Stimulated activated CD4-positive, alpha-beta T cell treated with anti-CD3 and anti-CD28 coated beads, Interleukin-15, amount 100 ng/mL, for 1 hour (primary cell): Measurements from ENCODE around the gene MPND.

Source experiments
- DNase-seq, 2 donors: peaks; one replicate each; pipeline ENCODE4 v3.0.0-alpha.2; 2020; ENCODE audit warnings: low read depth in 1 of 2, low spot score in 1 of 2

MPND gene

DNA sequence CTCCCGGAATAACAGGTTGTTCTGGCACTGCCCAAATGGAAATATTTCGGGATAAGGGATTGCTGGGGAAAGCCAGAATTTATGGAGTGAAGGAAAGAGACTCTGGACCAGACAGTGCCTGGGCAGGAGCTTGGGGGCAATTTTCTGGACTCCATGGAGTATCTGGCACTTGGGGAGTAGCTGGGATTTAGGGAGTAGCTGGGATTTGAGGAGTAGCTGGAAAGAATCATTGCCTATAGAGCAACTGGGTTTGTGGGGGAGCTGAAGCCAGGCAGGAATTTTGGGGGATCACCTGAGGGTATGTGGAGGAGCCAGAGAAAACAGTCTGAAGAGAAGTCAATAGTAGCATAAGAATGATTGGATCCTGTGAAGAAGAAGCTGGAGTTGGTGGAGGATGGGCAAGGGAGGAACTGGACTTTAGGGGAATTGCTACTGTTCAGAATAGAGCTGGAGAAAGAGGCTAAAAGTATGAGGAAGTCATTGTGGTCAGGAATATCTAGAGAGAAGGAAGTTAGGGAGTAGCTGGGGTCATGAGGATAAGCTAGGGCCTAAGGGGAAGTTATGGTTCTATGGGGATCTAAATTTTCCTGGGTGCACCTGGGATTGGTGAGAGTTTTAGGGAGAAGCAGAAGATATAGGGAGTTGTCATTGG, 24.2 kb upstream of the MPND start:
- DNase-seq, result no peak

DNA sequence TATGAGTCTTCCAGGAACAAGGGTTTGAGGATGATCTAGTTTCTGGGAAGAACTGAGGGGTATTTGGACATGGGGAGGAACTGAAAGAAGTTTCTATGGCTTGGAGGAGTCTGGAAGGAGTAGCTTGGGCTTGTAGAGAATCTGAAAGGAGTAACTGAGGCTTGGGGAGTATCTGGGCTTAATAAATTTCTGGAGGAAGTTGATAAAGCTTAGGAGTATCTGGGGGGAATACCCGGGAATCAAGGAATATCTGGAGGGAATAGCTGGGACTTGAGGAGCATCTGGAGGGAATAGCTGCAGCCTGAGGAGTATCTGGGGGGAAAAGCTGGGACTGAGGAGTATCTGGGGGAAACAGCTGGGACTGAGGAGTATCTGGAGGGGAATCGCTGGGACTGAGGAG, 22.9 kb upstream of the MPND start:
- no peak for DNase-seq

DNA sequence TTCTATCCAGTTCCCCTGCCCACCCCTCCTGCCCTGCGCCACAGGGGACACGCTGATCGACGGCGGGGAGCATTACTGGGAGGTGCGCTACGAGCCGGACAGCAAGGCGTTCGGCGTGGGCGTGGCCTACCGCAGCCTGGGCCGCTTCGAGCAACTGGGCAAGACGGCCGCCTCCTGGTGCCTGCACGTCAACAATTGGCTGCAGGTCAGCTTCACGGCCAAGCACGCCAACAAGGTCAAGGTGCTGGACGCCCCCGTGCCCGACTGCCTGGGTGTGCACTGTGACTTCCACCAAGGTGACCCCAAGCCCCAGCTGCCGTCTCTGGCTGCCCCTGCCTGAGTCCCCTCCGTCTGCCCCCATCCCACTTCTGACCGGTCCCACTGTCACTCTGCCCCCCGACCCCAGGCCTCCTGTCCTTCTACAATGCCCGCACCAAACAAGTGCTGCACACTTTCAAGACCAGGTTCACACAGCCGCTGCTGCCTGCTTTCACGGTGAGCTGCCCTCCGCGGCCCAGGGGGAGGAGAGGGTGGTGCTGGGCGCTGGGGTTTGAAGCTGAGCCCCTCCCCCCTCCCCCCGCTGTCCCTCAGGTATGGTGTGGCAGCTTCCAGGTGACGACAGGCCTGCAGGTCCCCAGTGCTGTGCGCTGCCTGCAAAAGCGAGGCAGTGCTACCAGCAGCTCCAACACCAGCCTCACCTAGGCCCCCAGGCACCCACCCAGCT, 20.3 kb upstream of the MPND start:
- DNase-seq, result no peak

DNA sequence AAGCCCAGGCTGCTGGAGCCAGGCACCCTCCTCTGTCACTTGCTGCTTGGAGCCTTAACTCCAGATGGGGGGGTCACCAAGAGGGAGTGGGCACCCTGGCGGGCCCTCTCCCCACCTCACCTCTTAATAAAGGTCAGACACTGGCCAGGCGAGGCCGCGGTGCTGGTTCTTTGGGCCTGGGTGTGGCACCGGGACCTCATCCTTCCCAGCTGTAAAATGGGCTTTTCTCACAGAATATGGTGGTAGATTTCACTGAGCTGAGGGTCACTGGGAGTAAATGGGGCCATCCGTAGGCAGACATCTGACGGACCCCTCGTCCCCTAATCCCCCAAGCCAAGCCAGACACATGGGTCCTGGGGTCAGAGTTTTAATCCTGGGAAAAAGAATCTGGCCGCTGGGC, 19.7 kb upstream of the MPND start:
- DNase-seq, result no peak

DNA sequence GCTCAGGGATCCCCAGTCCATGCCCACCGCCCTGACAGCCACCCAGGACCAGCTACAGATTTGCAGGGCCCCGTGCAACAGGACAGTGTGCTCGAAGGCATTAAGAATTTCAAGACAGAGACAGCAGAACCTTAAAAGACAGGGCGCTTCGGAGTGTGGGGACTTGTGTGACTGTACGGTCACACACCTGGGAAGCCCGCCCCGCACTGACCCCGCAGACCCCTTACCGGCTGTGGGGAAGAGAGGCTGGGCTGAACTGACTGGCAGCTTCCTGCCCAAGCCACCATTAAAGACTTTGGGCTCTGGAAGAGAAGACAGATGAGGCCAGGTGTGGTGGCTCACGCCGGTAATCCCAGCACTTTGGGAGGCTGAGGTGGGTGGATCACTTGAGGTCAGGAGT, 19.1 kb upstream of the MPND start:
- DNase-seq, result no peak

DNA sequence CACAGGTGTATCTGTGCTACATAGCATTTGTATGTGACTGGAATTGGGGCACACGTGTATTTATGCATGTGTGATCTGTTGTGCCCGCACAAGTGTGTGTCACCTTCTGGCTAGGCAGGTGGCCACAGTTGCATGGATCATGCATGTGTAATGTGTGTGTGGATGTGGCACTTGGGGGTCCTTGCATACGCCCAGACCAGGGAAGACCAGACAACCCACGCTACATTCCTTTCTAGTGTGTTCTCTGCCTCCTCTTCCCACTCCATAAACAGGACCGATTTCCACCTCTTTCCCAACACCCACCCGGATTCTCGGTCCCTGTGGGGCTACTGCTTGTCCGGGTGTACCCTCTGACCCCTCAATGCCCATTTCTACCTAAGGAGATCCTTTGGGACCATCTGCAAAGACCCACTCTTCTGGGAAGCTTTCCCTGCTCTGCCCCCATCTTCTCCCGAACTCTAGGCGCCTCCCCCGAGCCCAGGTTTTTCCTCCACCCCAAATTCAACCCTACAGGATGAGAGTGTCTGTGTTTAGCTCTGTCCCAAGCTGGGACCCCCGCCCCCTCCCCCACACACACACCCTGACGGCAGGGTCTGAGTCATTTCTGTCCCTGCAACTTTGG, 17.0 kb upstream of the MPND start:
- DNase-seq, result no peak

DNA sequence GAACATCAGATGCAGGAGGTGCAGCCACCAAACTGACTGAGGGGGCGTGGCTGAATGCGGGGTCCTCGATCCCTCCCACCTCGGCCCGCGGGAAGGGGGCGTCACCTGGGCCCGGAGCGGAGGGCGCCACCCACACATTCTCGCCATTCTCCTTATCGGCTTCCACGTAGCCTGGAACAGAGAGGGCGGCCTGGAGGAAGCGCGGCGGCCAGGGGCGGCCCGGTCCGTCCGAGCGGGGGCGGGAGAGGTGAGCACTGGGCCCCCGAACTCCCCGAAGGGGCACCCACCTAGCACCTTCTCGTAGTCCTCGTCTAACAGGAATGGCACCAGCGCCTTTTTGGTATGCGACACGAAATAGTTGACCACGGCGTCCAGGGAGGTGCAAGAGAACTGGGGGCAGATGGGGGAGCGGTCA, 16.5 kb upstream of the MPND start:
- no peak for DNase-seq

DNA sequence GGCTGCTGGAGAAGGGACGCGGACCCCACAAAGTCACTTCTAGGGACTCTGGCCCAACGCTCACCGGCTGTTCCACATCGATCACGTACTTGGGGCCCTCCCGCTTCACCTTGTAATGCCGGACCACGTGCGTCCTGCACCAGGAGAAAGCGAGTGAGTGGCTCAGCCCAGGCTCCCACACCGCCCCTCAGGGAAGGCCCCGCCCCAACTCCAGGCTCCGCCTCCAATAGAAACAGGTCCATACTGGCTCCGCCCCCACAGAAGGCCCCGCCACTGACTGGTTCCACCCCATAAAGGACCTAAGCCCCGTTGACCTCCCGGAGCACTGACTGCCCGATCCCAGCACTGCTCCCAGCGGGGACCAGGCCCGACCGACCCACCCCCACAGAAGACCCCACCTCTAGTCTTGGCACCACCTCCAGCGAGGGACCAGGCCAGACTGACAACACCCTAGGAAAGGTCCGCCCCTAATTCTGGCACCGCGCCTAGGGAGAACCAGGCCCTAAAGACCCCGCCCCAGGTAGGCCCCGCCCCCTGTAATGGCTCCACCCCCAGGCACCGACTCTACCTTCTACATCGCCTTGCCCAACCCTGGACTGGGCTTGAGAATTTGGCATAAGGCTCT, 16.0 kb upstream of the MPND start:
- DNase-seq, result peak; percentile 9 to 67

DNA sequence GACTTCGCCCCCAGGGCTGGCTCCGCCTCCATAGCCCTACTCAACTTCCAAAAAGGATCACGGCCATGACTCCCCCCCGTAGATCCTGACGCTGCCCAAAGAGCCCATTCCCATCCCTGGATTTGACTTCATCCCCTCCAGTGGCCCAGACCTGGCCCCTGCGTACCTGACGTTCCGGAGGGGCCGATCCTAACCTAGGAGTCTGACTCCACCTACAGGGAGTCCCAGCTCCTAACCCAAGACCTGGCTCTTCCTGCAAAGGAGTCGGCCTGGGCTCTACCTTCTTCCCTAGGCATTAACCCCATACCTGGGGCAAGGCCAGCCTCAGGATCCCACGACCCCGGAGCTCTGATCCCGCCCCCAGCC, 15.5 kb upstream of the MPND start:
- DNase-seq, result no peak

DNA sequence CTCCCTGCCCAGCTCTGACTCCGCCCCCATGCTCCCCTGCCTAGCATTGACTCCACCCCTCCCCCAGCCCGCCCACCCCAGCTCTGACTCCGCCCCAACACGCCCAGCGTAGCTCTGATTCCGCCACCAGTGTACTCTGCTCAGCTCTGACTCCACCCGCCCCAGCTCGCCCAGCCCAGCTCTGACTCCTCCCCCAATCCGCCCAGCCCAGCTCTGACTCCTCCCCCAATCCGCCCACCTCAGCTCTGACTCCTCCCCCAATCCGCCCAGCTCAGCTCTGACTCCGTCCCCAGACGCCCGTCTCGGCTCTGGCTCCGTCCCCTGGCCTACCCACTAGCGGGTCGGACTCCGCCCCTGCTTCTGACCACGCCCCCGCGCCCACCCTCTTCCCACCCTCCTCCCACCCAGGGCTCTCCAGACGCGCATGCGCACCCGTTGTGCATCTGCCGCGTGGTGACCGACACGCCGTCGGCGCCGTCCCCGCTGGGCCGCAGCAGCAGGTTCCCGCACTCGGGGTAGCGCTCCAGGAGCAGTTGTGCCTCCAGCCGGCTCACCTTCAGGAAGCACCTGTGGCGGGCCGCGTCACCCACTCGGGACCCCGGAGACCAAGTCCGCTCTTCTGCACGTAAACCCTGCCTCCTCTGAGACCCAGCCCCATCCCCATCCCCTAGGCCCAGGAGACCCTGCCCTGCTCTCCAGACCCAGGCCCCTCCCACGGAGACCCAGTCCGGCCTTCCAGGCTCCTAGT, 14.9 kb upstream of the MPND start:
- DNase-seq, result peak; percentile 84 to 98

DNA sequence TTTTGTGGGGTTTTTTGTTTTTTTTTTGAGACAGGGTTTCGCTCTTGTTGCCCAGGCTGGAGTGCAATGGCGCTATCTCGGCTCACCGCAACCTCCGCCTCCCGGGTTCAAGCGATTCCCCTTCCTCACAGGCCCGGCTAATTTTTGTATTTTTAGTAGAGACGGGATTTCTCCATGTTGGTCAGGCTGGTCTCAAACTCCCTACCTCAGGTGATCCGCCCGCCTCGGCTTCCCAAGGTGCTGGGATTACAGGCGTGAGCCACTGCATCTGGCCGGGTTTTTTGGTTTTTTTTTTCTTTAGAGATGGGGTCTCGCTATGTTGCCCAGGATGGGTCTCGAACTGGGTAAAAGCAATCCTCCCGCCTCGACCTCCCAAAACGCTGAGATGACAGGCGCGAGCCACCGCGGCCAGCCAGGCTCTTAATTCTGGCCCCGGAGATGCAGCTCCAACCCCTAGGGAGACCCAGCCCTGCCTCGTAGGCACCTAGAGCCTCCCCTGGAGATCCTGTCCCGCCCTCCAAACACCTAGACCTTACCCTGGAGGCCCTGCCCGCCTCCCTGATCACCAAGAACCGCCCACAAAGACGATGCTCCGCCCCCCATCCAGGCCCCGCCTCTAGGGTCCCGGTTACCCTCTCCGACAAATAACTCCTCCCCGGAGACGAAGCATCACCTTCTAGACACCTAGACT, 14.2 kb upstream of the MPND start:
- peak in 1 of 2 donors; percentile 45 for DNase-seq

DNA sequence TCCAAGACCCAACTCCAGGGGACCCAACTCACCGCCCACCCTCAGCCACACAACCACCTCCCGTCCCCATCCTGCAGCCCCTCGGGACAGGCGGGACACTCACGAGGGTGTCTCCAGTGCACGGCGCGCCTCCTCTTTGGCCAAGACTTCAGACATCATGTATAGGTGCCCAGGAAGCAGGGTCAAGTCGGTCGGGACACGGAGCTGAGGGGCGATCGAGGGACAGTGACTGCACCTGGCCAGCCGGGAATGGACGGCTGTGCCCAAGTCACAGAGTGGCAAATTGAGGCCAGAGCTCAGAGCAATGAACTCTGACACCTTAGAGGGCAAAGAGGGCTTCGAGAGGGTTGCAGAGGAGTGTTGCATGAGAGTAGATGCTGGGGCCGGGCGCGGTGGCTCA, 13.5 kb upstream of the MPND start:
- no peak for DNase-seq

DNA sequence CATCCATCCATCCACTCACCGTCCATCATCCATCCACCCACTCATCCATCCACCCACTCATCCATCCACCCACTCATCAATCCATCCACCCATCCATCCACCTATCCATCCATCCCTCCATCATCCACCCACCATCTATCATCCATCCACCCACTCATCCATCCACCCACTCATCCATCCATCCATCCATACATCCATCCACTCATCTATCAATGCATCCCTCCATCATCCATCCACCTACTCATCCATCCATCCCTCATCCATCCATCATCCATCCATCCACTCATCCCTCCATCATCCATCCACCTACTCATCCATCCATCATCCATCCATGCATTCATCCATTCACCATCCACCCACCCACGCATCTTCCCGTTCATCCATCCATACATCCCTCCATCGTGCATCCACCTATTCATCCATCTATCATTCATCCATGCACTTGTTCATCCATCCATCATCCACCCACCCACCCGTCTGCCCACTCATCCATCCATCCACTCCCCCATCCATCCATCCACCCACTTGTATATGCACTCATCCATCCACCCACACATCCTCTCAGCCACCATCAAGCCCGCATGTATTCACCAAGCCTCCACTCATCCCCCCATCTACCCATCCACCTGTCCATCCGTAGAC, 8.3 kb upstream of the MPND start:
- no peak for DNase-seq

DNA sequence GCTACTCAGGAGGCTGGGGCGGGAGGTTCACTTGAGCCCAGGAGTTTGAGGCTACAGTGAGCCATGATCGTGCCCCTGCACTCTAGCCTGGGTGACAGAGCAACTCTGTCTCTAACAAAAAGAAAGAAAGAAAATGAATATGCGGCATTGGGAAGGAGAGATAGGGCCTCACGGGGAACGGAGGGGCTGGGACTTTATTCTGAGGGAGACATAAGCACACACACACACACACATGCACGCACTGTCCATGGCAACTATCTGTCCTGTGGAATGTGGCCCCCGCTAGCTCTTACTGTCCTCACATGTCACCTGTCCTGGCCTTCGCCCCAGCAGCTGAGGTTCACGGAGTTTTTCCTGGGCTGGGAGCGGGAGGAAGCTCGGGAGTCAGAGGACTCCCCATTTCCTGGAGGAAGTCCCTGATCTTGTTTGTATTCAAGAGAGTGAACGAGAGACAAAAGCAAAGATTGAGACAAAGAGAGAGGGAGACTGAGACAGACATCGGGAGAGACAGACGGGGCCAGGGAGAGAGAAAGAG, 5.4 kb upstream of the MPND start:
- no peak for DNase-seq

DNA sequence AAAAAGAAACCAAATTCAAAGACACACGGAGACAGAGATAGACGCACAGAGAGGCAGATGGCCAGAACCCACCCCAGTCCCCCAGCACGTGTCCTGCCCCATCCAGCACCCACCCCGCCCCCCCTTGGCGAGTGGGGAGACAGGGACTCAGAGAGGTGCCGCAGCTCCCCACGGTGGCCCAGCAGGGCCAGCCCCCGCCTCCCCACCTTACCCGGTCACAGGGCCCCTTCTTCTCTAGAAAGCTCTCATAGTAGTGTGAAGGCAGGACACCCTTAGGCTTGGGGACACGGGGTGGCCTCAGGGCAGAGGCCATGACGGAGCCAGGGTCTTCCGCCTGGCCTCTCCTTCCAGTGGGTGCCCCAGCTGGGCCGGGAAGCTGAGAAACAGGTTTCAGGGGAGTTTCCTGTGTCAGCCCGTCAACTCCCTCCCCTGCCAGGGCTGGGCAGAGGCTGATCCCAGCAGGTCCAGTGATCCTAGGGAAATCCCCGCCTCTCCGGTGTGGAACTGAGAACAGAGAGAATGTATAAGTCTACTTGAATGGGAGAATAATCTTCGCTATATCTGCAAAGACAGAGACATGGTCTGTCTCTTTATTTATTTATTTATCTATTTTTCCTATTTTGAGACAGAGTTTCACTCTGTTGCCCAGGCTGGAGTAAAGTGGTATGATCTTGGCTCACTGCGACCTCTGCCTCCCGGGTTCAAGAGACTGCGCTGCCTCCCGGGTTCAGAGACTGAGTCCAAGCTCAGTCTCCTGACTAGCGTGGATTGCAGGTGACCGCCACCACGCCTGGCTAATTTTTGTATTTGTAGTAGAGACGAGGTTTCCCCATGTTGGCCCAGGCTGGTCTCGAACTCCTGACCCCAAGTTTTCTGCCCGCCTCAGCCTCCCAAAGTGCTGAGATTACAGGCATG, 4.7 kb upstream of the MPND start, which contains the start of gene STAP2:
STAP2 (minus strand) TSS at position 387 of the 915 bp plus-strand sequence; CDS start at position 313, 74 bp downstream.
- DNase-seq, result peak in 1 of 2 donors; percentile 30

DNA sequence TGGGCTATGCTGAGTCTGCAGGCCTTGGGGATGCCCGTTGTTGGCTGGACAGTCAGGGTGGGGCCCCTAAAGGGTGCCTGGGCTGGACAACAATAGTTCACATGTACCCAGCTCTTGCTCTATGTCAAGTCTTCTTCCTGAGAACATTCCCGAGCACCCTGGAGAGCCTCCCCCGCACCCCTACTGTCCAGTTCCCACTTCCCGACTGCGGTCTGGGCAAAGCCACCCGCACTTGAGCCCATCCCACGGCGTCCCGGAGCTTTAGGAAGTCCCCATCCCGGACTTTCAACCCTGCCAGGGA, 1.1 kb upstream of the MPND start:
- no peak for DNase-seq

DNA sequence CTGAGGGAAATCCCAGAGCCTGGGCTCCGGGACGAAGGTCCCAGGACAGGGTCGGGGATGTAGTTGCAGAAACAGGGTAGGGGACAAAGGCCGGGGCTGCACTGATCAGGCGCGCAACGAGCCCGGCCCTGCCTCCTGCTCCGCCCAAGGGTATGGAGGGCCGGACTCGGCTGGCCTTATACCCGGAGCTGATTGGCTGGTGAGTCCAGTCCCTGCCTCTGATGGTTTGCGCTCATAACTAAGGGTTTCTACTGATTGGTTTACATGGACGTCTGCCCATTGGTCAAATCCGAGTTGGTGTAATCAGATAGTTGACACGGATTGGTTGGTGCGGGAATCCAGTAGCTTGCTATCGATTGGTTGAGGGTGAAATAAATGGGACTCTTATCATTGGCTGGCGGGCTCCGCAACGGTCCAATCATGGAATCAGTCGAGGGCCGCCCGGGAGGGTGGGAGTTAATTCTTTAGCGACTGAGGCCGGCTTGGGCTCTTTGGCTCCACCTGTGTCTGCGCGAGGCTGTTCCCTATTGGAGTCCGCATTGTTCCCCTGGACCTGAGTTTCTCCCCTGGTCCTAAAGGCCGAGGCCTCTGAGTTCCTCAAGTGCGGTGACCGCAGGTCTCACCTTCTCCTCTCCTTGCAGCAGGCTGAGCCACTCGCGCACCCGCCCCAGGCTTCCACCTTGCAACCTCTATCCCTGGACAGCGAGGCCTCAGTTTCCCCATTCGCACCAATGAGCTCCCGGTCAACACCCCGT, 570 bp upstream of the MPND start:
- peak; percentile 73 to 85 for DNase-seq

DNA sequence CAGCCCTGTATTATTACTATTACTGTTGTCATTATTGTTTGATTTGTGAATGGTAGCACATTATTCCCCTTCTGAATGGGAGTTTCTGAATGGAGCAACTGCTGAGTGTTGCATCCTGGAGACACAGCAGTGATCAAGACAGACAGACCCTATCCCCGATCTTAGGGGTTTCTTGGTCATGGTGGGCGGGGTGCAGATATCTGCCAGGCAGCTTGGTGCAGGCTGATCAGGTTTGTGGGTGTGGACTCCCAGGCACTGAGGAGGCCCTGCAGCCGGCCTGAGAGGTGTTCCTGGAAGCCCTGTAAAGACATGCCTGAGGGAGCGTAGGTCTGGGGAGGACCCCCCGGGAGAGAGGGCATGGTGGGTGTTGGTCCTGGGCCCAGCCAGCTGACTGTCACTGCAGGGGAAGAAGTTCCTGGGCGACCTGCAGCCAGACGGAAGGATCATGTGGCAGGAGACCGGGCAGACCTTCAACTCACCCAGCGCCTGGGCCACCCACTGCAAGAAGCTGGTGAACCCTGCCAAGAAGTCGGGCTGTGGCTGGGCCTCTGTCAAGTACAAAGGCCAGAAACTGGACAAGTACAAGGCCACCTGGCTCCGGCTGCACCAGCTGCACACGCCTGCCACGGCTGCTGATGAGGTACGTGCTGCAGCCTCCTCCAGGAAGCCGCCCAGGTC, 2.1 kb downstream of the MPND start:
- no peak for DNase-seq
